ENCODE data around the gene KRTAP12-3.
"Not testable (repeated sequence)": the region's sequence is repeated elsewhere in the genome, so short reads cannot be mapped to it uniquely, and the experiment has no call there.

The KRTAP12-3 gene, protein sequence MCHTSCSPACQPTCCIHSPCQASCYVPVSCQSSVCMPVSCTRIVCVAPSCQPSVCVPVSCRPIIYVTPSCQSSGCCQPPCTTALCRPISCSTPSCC

DNA sequence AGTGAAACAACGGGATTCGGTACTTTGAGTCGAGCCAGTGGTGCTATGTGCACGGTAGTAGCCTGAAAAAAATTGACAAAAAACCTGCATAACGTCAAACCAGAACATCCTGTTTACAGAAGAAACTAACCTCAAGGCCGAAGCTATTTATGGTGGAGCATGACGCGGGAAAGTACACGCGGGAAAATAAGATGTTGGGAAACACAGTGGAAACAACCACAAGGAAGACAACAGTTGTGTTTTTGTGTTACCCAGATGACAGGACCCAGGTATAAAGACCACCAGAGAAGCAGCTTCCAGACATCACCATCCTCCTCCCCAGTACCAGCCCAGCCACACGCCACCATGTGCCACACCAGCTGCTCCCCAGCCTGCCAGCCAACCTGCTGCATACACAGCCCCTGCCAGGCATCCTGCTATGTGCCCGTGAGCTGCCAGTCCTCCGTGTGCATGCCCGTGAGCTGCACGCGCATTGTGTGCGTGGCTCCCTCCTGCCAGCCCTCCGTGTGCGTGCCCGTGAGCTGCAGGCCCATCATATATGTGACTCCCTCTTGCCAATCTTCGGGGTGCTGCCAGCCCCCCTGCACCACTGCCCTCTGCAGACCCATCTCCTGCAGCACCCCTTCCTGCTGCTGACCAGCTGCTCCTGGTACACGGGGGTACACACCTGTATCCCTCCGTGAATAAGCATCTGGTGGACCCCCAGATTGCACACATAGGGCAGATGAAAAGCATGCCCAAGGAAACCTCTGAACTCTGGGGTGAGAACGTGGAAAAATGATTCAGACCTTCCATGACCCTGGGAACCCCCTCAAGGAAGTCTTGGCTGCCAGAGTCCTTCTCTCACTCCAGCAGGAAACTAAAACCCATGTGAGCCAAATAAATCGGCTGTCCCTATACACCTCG is at the start of gene KRTAP12-3:
Gene KRTAP12-3 (plus strand): TSS at position 298 of the 906 bp plus-strand sequence. CDS start 48 bp downstream, at position 346.
- DNase-seq (ENCODE audit: low read depth in 2 of 2) = no peak

DNA sequence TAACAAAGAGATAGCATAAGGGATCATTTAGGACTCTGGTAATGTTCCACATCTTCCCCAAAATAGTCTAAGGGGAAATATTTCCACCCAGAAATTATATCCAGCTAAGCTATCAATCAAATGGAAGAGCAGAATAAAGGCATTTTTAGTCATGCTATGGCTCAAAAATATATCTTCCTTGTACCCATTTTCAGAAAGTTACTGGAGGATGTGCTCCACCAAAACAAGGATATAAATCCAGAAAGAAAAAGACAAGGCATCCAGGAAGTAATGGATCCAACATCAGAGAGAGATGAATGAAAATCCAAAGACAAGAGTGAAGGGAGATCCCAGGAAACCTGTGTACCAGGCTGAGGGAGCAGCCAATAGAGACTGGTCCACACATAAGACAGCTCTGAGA is 48.5 kb upstream of the KRTAP12-3 start:
- no peak for DNase-seq (ENCODE audit: low read depth in 2 of 2)

DNA sequence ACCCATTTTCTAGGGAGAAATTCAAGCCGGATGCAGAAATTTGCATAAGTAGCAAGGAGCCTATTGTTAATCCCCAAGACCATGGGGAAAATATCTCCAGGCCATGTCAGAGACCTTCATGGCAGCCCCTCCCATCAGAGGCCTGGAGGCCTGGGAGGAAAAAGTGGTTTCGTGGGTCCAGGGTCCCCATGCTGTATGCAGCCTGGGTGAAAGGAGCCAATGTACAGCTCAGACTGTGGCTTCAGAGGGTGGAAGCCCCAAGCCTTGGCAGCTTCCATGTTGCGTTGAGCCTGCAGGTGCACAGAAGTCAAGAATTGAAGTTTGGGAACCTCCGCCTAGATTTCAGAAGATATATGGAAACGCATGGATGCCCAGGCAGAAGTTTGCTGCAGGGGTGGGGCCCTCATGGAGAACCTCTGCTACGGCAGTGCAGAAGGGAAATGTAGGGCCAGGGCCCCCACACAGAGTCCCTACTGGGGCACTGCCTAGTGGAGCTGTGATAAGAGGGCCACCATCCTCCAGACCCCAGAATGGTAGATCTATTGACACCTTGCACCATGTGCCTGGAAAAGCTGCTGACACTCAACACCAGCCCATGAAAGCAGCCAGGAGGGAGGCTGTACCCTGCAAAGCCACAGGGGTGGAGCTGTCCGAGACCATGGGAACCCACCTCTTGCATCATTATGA is 47.4 kb upstream of the KRTAP12-3 start:
- not testable (repeated sequence) for DNase-seq (ENCODE audit: low read depth in 2 of 2)

DNA sequence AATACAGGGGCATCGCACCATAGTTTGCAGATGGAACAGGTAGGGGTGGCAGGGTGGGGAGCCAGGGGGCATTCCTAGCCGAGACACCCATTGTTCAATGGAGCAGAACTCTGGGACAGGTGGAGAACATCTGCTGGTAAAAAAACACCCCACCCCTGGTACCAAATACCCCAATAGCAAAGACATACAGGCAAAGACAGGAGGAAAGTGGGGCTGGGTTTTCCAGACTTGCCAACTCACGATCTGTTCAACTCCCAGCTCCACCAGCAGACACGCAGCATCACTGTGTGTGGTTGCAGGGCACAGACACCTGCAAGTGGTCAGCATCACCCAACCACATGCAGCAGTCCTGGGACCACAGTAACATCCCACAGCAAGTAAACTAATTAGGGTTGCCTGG is 46.2 kb upstream of the KRTAP12-3 start:
- no peak for DNase-seq (ENCODE audit: low read depth in 2 of 2)

DNA sequence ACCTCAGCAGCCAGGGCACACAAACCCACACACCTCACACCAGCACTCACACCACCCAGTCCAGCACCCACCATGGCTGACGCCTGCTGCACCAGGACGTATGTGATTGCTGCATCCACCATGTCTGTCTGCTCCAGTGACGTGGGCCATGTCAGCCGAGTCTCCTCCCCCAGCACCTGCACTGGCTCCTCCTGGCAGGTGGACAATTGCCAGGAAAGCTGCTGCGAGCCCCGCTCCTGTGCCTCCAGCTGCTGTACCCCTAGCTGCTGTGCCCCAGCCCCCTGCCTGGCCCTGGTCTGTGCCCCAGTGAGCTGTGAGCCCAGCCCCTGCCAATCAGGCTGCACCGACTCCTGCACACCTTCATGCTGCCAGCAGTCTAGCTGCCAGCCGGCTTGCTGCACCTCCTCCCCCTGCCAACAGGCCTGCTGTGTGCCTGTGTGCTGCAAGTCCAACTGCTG is 45.7 kb upstream of the KRTAP12-3 start, which contains the start of gene KRTAP10-8:
Gene KRTAP10-8 (plus strand): TSS at position 51 of the 458 bp plus-strand sequence. CDS start 22 bp downstream, at position 73.
- no peak for DNase-seq (ENCODE audit: low read depth in 2 of 2)

DNA sequence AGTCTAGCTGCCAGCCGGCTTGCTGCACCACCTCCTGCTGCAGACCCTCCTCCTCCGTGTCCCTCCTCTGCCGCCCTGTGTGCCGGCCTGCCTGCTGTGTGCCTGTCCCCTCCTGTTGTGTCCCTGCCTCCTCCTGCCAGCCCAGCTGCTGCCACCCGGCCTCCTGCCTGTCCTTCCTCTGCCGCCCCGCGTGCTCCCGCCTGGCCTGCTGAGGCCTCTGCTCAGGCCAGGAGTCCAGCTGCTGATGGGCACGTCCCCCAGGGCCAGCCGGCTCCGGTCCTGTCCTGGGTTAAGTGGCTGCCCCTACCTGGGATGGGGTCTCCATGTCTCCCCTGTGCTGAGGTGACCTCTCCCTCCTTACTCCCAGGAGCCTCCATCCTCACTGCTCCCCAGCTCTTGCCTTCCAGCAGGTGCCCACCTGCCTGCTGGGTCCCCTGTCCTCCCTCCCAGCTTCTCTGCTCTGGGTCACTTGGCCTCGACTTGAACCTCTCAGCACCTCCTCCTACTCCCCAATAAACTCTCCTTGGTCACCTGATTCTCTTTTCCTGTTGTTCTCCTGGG is 45.0 kb upstream of the KRTAP12-3 start:
- no peak for DNase-seq (ENCODE audit: low read depth in 2 of 2)

DNA sequence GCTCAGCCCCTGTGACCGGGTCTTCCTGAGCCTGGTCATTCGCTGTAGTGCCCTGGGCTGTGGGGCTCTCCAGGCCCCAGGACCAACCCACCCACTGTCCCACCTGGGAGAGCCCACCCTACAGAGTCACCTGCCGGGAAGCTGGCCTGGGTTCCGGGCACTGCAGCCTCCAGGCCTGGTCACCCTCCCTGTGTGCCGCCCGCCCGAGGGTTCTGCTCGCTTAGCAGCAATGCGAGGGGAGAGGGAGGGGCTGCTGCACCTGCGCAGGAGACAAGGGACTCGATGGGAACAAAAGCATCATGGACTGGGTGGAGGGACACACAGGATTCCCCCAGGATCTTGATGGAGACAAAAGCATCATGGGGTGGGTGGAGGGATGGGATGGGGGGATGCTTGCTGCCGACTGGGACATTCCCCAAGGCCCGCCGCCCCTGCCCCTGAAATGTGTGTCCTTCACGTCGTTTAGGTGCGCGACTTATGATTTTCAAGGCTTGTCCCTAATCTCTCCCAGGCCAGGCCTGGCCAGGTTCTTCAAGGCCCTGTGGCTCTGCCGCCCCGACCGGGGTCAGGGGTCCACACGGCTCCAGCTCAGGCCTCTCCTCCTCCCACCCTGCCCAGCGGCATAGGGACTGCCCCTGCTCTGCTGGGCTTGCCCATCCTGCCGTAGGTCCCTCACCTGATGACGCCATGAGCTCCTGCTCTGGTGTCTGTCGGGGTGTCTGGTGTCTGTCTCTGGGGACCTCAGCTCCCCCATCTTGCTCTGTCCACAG is 44.2 kb upstream of the KRTAP12-3 start:
- DNase-seq (ENCODE audit: low read depth in 2 of 2) = no peak

DNA sequence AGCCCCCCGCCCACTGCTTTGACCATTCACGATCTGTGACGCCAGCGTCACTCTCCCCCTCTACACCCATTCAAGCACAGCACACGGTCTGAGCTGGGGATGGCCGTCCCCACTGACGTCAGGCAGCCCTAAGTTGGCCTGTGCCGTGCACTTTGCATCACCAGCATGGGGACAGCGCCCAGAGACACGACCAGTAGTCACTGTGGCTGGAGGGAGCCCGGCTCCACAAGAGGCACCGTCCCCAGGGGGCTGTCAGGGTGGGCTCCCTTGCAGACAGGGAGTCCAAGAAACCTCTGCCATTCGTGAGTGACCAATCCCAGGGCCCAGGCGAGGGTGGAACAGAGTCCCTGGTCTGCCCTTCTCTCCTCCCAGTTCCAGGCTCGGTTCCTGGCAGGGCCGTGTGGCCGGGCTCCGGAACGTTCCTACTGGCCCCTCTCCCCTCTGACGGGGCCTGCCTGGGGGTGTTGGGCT is 43.5 kb upstream of the KRTAP12-3 start:
- DNase-seq (ENCODE audit: low read depth in 2 of 2) = no peak

DNA sequence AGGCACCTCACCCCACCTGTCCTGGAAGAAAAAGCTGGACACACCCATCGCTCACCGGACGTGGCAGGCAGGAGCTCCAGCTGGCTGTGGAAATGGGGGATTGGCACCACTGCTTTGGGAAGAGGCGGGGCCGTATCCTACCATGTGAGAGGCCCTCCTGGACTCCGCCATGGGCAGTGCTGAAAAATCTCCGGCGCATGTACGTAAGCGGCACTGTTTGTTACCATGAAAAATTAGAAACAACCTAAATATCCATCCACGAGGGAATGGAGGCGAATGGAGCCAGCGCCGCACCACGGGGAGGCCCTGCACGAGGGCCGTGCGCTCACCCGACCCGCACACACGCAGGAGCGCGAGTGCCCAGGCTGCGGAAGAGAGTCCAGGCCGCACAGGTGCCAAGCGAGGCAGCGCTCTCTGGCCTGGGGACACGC is 42.8 kb upstream of the KRTAP12-3 start:
- no peak for DNase-seq (ENCODE audit: low read depth in 2 of 2)

DNA sequence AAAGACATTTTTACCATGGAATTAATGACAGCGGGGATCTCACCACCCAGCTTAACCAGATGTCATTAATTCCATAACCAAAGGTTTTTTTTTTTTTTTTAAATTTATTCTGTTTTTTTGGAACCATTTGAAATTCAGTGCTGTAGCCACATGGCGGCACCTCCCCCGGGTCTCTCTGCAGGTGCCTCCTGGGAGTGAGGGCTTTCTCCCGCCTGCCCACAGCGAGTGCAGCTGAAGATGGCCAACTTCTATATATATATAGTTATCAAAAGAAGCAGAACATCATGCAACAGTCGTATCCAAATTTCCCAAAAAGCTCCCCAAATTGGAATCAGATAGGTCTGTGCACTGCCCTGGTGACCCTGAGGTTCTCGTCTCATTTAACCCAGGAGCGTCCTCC is 42.3 kb upstream of the KRTAP12-3 start:
- DNase-seq (ENCODE audit: low read depth in 2 of 2) = no peak

DNA sequence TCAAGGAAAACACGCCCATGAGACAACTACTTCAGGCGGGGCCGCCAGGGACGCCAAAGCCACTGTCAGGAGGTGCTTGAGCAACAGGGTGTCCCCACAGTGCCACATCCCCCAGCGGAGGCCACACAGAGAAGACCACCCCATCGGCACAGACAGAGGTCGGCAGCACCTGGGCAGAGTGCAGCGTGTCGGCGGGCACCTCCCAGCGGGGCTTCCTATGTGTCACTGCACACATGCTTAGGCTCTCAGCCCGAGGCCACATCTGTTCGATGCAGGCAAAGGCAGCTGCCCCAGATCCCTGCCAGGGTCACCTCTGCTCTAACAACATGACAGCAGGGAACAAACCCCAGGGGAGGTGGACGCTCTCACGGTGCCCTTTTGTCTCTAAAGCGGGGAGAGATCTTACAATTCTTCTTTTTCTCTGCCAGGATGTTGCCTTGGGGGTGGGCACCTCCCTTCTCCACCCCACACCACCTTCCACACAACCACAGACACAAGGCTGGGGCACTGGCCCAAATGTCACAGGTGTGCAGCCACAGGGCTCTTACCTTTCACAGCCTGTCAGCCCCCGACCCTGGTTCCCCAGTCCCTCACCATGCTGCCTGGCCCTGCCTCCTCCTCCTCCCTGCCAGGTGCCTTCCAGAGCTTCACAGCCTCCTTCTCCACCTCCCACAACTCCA is 41.7 kb upstream of the KRTAP12-3 start:
- no peak for DNase-seq (ENCODE audit: low read depth in 2 of 2)

DNA sequence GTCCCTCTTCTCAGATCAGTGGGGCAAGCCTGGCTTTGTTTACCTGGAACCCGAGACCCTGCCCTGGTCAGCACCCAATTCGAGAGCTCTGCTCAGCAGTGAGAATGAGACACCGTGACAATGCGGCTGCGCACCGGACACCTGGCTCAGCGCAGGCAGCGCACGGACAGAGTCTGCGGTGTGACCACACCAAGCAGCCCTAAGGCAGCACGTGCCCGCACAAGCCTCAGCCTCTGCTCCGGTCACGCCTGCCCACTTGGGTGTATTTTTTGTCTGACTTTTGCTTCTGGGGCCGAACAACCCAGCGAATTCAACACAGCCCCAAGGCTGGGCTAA is 41.2 kb upstream of the KRTAP12-3 start:
- no peak for DNase-seq (ENCODE audit: low read depth in 2 of 2)

DNA sequence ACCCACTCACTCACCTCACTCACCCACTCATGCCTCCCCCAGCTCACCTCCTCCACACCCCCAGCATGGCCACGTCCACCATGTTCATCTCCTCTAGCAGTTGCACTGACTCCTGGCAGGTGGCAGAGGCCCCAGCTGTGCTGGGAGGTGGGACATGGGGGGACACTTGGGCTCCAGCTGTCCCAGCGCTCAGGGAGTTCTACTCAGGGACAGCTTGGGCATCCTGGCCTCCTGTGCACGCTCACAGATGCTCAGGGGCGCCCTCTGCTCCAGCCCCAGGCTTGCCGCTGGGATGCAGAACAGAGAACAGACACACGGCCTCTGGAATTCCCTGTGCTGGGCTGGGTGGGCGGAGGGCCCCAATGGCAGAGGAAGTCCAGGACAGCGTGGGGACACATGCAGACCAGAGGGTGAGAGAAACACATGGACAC is 40.6 kb upstream of the KRTAP12-3 start:
- DNase-seq (ENCODE audit: low read depth in 2 of 2) = no peak

DNA sequence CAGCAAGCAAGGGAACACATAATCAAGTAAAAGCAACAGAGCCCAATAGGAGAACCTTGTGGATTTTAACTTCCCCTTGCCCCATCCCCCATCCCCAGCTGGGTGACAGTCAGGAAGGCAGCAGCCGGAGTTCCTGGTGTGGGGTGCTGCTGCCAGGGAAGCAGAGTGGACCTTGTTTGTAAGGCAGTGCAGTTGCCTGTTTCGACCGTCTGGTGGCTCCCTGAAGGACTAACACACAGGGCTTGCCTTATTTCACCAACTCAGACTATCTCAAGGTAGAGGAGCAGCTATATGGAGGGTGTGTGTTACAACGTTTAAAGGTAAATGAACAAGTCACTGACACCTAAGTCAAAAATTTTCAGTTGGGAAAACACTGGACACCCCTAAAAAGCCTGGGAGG is 39.2 kb upstream of the KRTAP12-3 start:
- DNase-seq (ENCODE audit: low read depth in 2 of 2) = no peak

DNA sequence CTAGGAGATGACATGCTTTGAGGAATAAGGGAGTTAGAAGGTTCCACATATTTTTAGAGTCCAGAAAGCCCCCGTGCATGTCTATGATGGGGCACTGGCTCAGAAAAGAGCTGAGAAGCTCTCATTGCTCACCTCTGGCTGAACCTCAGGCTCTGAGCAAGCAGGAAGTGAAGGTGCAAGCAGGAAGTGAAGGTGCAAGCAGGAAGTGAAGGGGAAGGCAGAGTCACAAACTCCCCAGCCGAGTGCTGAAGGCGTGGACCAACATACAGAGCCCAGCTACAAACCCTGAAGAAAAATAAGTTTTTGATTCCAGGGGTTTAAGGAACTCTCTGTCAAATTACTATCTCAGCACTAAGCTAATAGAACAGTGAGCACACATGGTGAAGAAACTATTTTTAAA is 38.8 kb upstream of the KRTAP12-3 start:
- no peak for DNase-seq (ENCODE audit: low read depth in 2 of 2)

DNA sequence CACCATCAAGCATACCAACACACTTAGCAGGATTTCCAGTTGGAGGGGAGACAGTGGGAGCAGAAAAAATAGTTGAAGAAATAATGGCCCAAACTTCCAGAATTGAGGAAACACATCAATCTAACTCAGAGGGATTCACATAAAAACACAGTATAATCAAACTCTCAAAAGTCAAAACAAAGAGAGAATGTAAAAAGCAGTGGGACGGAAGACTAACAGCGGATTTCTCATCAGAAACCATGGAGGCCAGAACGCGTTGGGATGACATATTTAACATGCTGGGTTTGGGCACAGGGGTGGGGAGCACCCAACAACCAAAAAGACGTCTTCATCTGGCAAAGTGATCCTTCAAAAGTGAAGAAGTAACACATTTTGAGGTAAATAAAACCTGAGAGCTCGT is 37.8 kb upstream of the KRTAP12-3 start:
- no peak for DNase-seq (ENCODE audit: low read depth in 2 of 2)

DNA sequence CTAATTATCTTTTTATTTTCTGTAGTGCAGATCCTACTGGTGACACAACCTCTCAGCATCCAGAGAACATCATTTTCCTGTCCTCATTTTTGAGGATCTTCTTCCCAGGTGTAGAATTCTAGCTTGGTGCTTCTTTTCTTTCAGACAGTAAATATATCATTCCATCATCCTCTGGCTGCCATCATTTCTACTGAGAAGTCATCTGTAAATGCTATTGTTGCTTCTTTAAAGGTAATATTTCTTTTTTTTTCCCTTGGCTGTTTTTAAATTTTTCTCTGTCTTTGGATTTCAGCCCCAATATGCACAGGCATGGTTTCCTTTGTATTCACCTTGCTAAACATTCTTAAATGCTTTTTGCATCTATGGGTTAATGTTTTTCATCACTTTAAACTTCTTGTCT is 34.2 kb upstream of the KRTAP12-3 start:
- no peak for DNase-seq (ENCODE audit: low read depth in 2 of 2)

DNA sequence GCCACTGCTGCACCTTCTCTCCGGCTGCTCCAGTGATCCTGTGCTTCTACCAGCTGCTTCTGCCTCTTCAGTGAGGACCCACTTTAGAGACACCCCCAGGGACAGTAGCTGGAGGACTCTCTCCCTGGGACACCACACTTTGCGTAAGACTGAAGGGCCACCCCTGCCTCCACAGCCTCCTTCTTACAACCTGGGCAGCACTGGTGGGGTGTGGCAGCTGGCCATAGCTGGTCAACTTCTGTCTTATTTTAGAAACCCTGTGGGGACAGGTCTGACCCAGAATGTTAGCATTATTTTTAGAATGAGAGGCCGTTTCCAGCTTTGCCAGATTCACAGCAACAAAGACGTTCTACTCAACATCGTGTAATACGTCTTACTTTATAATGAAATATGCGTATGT is 32.0 kb upstream of the KRTAP12-3 start:
- DNase-seq (ENCODE audit: low read depth in 2 of 2) = no peak

DNA sequence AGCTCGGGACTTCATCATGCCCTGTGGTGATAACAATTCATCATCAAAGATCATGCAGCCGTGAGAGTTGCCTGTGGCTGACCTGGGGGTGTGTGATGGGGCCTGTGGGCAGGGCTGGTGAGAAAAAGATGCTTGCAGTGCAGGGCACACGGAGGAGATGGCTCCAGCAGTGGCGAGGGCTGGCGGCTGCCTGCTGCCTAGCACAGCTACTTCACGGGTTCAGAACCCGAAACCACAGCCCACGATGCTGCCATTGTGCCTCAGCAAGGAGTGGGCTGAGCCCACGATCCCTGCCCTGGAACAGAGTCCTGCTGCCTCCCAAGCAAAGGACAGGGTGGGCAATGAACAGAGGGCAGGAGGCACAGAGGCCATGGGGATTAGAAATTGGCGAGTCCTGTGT is 31.5 kb upstream of the KRTAP12-3 start:
- no peak for DNase-seq (ENCODE audit: low read depth in 2 of 2)

DNA sequence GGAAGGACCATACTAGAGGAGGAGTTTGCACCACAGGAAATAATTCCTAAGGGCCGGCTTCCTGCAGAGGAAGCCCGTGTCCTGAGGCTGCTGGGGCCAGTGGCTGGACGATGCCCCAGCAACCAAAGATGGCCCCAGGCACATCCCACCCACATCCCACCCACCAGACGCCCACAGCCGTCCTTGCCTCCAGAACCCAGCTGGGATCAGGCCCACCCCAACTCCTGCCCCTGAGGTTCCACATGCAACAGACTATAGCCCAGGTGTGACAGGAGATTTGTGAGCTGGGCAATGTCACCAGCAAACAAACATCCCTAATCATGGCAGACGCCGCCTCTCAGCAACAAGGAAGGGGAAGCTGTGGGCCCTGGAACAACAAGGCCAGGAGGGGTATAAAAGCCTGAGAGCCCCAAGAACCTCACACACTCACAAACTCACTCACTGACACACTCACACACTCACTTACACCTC is 31.0 kb upstream of the KRTAP12-3 start, which contains the start of gene KRTAP10-9:
Gene KRTAP10-9 (plus strand): TSS at position 421 of the 471 bp plus-strand sequence. CDS start 79 bp downstream, outside the sequence.
- DNase-seq (ENCODE audit: low read depth in 2 of 2) = no peak
